Adrenal gland (tissue), 5 donors: ENCODE data around the gene AAMDC.
A peak's percentile ranks its signal among the peaks of the same experiment; 100 is the strongest.

Experiments
- POLR2A ChIP-seq, 2 donors: fragments of 450-650 bp; IDR thresholded peaks; one replicate each; pipeline ENCODE4 v1.6.1; 2017; ENCODE audit warnings: antibody characterized with exemption in 2 of 2, mild to moderate bottlenecking in 2 of 2, moderate library complexity in 1 of 2
- TF ChIP-seq, protein P1 (sequence below), 6 experiments: fragments of 450-650 bp in 4 of 6; fragments of 200-600 bp in 2 of 6; sonication (generic) in 1 of 6; IDR thresholded peaks; 1 replicate in 5 of 6; 2 replicates in 1 of 6; pipeline versions ENCODE4 v1.5.1 to v1.8.0; 2016 to 2021; ENCODE audit warnings: antibody characterized with exemption in 6 of 6, mild to moderate bottlenecking in 2 of 6, moderate library complexity in 1 of 6
- donor health status: DM: no; HTN: no; CAD: no.

- TF ChIP-seq, protein P1, sequence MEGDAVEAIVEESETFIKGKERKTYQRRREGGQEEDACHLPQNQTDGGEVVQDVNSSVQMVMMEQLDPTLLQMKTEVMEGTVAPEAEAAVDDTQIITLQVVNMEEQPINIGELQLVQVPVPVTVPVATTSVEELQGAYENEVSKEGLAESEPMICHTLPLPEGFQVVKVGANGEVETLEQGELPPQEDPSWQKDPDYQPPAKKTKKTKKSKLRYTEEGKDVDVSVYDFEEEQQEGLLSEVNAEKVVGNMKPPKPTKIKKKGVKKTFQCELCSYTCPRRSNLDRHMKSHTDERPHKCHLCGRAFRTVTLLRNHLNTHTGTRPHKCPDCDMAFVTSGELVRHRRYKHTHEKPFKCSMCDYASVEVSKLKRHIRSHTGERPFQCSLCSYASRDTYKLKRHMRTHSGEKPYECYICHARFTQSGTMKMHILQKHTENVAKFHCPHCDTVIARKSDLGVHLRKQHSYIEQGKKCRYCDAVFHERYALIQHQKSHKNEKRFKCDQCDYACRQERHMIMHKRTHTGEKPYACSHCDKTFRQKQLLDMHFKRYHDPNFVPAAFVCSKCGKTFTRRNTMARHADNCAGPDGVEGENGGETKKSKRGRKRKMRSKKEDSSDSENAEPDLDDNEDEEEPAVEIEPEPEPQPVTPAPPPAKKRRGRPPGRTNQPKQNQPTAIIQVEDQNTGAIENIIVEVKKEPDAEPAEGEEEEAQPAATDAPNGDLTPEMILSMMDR (IDR thresholded peaks at IDR 0.05), result peak in 1 of 6 experiments; percentile 9
- no peak for TF ChIP-seq POLR2A (IDR thresholded peaks at IDR 0.05)
Observed at GRCh38 chr11:77879218-77879617, 58.3 kb downstream of the AAMDC start.
